GM18867 (cell line): ENCODE data around the gene ADCY3.

Source experiments
- ATAC-seq: cut with Tn5 transposase; IDR thresholded peaks from one replicate; pipeline ENCODE4 v1.9.1; 2021; ENCODE audit warnings: mild to moderate bottlenecking, moderate library complexity; ENCODE audit not compliant: unreplicated experiment

Gene ADCY3

DNA sequence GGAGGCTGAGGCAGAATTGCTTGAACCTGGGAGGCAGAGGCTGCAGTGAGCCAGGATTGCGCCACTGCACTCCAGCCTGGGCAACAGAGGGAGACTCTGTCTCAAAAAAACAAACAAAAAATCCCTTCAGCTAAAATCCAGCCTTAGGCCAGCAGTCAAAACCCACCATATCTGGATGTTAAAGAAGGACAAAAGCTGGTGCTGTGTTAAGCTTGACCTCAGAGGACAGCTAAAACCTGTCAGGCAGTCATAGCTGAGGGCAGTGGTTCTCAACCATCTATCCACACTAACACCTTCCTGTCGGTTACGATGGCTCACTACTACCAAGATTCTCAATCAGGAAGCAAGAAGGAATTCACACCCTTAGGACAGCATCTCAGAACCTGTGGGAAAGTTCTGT, 136.4 kb downstream of the ADCY3 start:
- no peak for ATAC-seq

DNA sequence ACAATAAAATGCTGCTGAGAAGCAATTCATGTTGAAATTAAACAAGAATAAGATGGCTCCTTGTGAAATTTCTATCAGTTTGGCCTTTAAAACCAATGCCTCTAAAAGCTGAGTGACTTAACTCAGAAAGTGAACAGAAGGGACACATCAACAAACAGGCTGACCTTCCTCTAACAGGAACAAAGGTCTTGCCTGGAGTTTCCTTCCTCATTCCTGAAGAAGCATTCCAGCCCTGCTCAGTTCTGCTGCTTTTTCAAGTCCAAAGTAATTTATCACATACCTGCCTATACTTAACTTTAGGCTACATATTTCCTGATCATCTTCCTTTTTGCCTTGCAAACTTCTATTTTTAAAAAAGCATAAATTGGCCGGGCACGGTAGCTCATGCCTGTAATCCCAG, 140.9 kb downstream of the ADCY3 start:
- no peak for ATAC-seq

DNA sequence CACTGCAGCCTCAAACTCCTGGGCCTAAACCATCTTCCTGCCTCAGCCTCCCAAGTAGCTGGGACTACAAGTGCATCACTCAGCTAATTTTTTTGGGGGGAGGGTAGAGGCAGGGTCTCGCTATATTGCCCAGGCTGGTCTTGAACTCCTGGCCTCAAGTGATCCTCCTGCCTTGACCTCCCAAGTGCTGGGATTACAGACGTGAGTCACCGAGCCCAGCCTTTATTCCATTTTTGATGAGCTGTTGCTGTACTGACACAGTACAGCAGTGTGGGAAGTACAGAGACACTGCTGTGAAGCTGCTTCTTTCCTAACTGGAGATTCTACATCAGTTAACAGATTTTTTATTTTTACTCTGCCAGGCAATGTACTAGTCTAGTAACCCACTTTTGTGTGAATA, 145.7 kb downstream of the ADCY3 start:
- ATAC-seq = no peak

DNA sequence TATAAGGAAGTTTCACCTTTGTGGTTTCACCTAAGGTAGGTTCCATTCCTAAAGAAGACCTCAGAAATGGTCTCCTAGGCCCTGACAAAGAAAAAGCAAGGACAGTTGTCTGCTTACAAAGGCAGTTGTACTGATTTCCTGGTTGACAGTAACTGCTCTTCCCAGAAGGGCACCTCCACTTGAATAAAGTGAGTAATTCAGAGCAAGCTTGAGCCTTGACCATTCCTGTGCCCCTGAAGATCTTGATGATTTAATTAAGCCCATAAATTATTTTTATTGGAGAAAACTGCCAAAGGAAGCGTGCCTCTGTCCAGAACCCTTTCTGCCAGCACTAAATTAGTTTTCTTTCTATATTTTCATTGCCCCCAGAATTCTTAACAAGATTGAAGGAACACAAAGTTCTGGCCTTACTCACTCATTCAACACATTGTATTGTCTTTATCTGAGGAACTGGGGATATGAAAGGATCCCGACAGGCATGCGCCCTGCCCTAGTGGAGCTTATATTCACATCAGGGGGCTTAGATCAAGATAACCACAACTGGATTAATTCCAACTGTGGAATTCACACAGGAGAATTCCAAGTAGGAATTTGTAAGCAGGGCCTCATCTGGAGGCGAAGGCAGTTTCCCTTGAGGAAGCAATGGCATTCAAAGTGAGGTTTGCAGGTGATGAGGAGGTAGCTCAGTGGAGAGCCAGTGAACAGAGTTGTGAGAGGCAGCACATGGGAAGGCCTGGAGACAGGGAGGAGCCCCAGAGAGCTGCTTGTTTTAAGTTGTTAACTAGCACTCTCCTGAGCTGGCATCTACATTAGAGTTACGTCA, 148.1 kb downstream of the ADCY3 start:
- no peak for ATAC-seq

DNA sequence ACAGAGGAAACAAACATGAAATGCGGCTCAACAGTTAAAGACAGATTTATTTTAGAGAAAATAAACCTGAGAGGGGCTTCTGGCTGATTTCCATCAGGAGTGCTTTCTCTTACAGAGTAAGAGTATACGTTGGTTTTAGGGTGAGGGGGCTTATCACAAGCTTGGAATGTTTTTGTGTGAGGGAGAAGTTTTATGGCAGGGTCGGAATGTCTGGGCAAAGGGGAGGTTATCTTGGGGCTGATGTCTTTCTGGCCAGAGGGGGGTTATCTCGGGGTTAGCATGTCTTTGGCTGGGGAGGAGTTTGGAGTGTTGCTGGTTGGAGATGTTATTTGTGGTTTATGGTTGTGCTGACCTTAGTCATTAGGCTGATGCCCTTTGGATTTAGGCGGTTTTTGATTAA, 149.0 kb downstream of the ADCY3 start:
- no peak for ATAC-seq
